ENCODE data around the gene DPP10. TPM values are rescaled to one million over a fixed set of nuclear protein-coding genes. Genes with fewer than 3 reads are reported as not detected.

The DPP10 gene
- total RNA-seq, 4 donors from 2014 or later = 3.3 to 6.6 (median 4.7) TPM

- intact Hi-C loops (cut with DNase I) = no loop called here
- no peaks in the 10 kb centered on the region for H3K9me3 ChIP-seq
- no peaks in the 10 kb centered on the region for H3K4me1 ChIP-seq
- no peak for TF ChIP-seq POLR2A (IDR thresholded peaks at IDR 0.05; ENCODE audit: low read depth)
- TF ChIP-seq CTCF (IDR thresholded peaks at IDR 0.05) = no peak
- no peak for TF ChIP-seq EP300 (IDR thresholded peaks at IDR 0.05)
- TF ChIP-seq POLR2AphosphoS5 (IDR thresholded peaks at IDR 0.05) = no peak
- no peak overlapping the region for H3K4me3 ChIP-seq
- no peak for DNase-seq (ENCODE audit: extremely low spot score)
- WGBS = 4% methylated on average over 3 of the region's 3 CpGs
- peaks cover 0 to 4% (median 0%) of the 10 kb centered on the region in 4 donors for H3K27me3 ChIP-seq
- H3K36me3 ChIP-seq = no peaks in the 10 kb centered on the region
- no peak overlapping the region for H3K27ac ChIP-seq (replicated peaks in 1 of 4)
Measured at GRCh38 chr2:114579542-114579941, 137.1 kb downstream of the DPP10 start.

- DNase-seq (ENCODE audit: extremely low spot score) = no peak
- 48% methylated on average over 6 of the region's 6 CpGs for WGBS
- H3K9me3 ChIP-seq = no peaks in the 10 kb centered on the region
- H3K4me3 ChIP-seq = no peak overlapping the region
- H3K27me3 ChIP-seq = no peaks in the 10 kb centered on the region
- no peak overlapping the region for H3K27ac ChIP-seq (replicated peaks in 1 of 4)
- H3K4me1 ChIP-seq = no peaks in the 10 kb centered on the region
- H3K36me3 ChIP-seq = no peaks in the 10 kb centered on the region
- TF ChIP-seq CTCF (IDR thresholded peaks at IDR 0.05) (no peak), EP300 (IDR thresholded peaks at IDR 0.05) (no peak), POLR2A (IDR thresholded peaks at IDR 0.05; ENCODE audit: low read depth) (no peak), POLR2AphosphoS5 (IDR thresholded peaks at IDR 0.05) (no peak)
- intact Hi-C loops (cut with DNase I) = no loop called here
Measured at GRCh38 chr2:114580691-114581090, 138.2 kb downstream of the DPP10 start.

DNA sequence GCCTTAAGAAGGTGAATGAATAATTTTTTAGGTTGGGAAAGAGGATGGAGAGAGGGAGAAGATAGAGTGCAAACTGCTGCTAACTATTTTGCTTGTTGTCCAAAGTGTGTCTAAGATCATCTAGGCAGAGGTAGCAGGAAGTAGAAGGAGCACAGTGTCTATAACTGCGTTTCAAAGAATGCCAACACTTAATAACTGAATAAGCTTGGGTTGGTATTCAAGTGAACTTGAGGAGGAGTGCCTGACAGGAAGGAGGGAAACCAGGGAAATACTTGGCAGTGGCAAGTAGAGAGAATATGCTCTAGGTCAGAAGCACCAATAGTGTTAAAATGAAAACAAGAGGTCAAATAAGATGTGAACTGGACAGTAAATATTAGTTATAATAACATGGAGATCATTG is 155.9 kb downstream of the DPP10 start:
- intact Hi-C loops (cut with DNase I) = no loop called here
- Histone ChIP-seq H3K4me1 (no peaks in the 10 kb centered on the region), H3K4me3 (no peak overlapping the region), H3K27ac (replicated peaks in 1 of 4) (no peak overlapping the region), H3K27me3 (no peaks in the 10 kb centered on the region), H3K9me3 (no peaks in the 10 kb centered on the region), H3K36me3 (no peaks in the 10 kb centered on the region)
- DNase-seq (ENCODE audit: extremely low spot score) = no peak
- TF ChIP-seq CTCF (IDR thresholded peaks at IDR 0.05) = no peak
- no peak for TF ChIP-seq POLR2AphosphoS5 (IDR thresholded peaks at IDR 0.05)
- TF ChIP-seq POLR2A (IDR thresholded peaks at IDR 0.05; ENCODE audit: low read depth) = no peak
- TF ChIP-seq EP300 (IDR thresholded peaks at IDR 0.05) = no peak
- 67% methylated on average over 1 of the region's 1 CpG for WGBS

- no peak overlapping the region for H3K27ac ChIP-seq (replicated peaks in 1 of 4)
- no peaks in the 10 kb centered on the region for H3K9me3 ChIP-seq
- H3K27me3 ChIP-seq = no peaks in the 10 kb centered on the region
- H3K4me3 ChIP-seq = no peak overlapping the region
- DNase-seq (ENCODE audit: extremely low spot score) = no peak
- H3K36me3 ChIP-seq = no peaks in the 10 kb centered on the region
- H3K4me1 ChIP-seq = no peaks in the 10 kb centered on the region
- intact Hi-C loops (cut with DNase I) = no loop called here
- no peak for TF ChIP-seq EP300 (IDR thresholded peaks at IDR 0.05)
- no peak for TF ChIP-seq CTCF (IDR thresholded peaks at IDR 0.05)
- TF ChIP-seq POLR2AphosphoS5 (IDR thresholded peaks at IDR 0.05) = no peak
- no peak for TF ChIP-seq POLR2A (IDR thresholded peaks at IDR 0.05; ENCODE audit: low read depth)
- WGBS = 52% methylated on average over 4 of the region's 4 CpGs
Measured at GRCh38 chr2:114609203-114609602, 166.8 kb downstream of the DPP10 start.

DNA sequence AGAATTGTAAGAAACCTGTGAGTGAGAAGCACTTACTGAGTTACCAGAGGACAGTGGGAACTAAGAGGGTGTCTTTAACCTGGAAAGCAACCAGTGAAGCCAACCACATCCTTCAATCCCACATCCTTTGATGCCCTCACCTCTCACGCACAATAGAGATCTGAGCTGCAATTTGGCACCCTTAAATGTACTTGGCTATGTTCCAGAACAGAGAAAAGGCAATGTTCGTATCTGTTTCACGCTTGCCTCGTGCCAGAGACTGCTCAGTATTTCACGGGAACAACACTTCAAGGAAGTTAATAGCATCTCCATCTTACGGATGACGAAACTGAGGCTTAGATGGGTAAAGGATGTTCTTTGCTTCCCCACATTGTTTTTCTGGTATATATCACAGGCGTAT is 167.4 kb downstream of the DPP10 start:
- 69% methylated on average over 8 of the region's 8 CpGs for WGBS
- no peak for DNase-seq (ENCODE audit: extremely low spot score)
- H3K27me3 ChIP-seq = no peaks in the 10 kb centered on the region
- H3K36me3 ChIP-seq = no peaks in the 10 kb centered on the region
- TF ChIP-seq EP300 (IDR thresholded peaks at IDR 0.05) = no peak
- no peak for TF ChIP-seq POLR2A (IDR thresholded peaks at IDR 0.05; ENCODE audit: low read depth)
- TF ChIP-seq CTCF (IDR thresholded peaks at IDR 0.05) = no peak
- no peak for TF ChIP-seq POLR2AphosphoS5 (IDR thresholded peaks at IDR 0.05)
- H3K9me3 ChIP-seq = no peaks in the 10 kb centered on the region
- H3K27ac ChIP-seq (replicated peaks in 1 of 4) = no peak overlapping the region
- H3K4me1 ChIP-seq = no peaks in the 10 kb centered on the region
- H3K4me3 ChIP-seq = no peak overlapping the region
- intact Hi-C loops (cut with DNase I) = no loop called here

Data from esophagus muscularis mucosa (tissue), 4 donors.